GM21529 (cell line): ENCODE measurements around the gene LMLN.
A peak's percentile ranks its signal among the peaks of the same experiment; 100 is the strongest.
"Not testable (repeated sequence)": the region's sequence is repeated elsewhere in the genome, so short reads cannot be mapped to it uniquely, and the experiment has no call there.

Experiments
- ATAC-seq: cut with Tn5 transposase; IDR thresholded peaks from one replicate; pipeline ENCODE4 v1.9.1; 2021; ENCODE audit not compliant: unreplicated experiment

The LMLN gene

GRCh38 chr3:198071602-198072287 lies 111.7 kb downstream of the LMLN start:
- peak; percentile 93 for ATAC-seq

GRCh38 chr3:198076722-198077308 lies 116.8 kb downstream of the LMLN start:
- ATAC-seq: no peak

GRCh38 chr3:198079771-198080520 lies 119.9 kb downstream of the LMLN start:
- peak; percentile 17 for ATAC-seq

- ATAC-seq: peak; percentile 87
Observed at GRCh38 chr3:198080521-198081384, 120.7 kb downstream of the LMLN start.

GRCh38 chr3:198081421-198081844 lies 121.4 kb downstream of the LMLN start:
- no peak for ATAC-seq

- ATAC-seq: not testable (repeated sequence)
Observed at GRCh38 chr3:198082226-198082625, 122.2 kb downstream of the LMLN start.

GRCh38 chr3:198088421-198088955 lies 128.5 kb downstream of the LMLN start:
- ATAC-seq: no peak

GRCh38 chr3:198090795-198091332 lies 130.8 kb downstream of the LMLN start:
- no peak for ATAC-seq

- ATAC-seq: no peak
Observed at GRCh38 chr3:198092276-198092675, 132.3 kb downstream of the LMLN start.

- no peak for ATAC-seq
Observed at GRCh38 chr3:198093112-198093679, 133.2 kb downstream of the LMLN start.
